Fibroblast of skin of scalp (primary cell): Measurements from ENCODE around the gene FHOD1.

Experiments
- DNase-seq: peaks from one replicate; pipeline ENCODE4 v3.0.0-alpha.2; 2013

FHOD1 gene

GRCh38 chr16:67230809-67231660 is 16.2 kb downstream of the FHOD1 start:
- DNase-seq, result no peak

- DNase-seq, result no peak
Observed at GRCh38 chr16:67229906-67230808, 17.1 kb downstream of the FHOD1 start.

GRCh38 chr16:67228905-67229304 is 18.4 kb downstream of the FHOD1 start:
- no peak for DNase-seq

- DNase-seq, result no peak
Observed at GRCh38 chr16:67228034-67228785, 19.1 kb downstream of the FHOD1 start.

GRCh38 chr16:67227567-67227921 is 19.7 kb downstream of the FHOD1 start:
- DNase-seq, result no peak

GRCh38 chr16:67226804-67227566 is 20.3 kb downstream of the FHOD1 start, which contains the start of gene TMEM208:
TMEM208 (plus strand) TSS chr16:67227130; CDS start chr16:67227219, 89 bp downstream.
- peak; percentile 99 for DNase-seq

GRCh38 chr16:67226295-67226803 is 20.9 kb downstream of the FHOD1 start:
- no peak for DNase-seq

- DNase-seq, result no peak
Observed at GRCh38 chr16:67223992-67224391, 23.3 kb downstream of the FHOD1 start.

GRCh38 chr16:67216612-67217490 is 30.4 kb downstream of the FHOD1 start:
- DNase-seq, result no peak

GRCh38 chr16:67215706-67216105 is 31.6 kb downstream of the FHOD1 start:
- no peak for DNase-seq

- no peak for DNase-seq
Observed at GRCh38 chr16:67213197-67214019, 33.9 kb downstream of the FHOD1 start.

- no peak for DNase-seq
Observed at GRCh38 chr16:67212766-67213165, 34.5 kb downstream of the FHOD1 start.

GRCh38 chr16:67211674-67212073 is 35.6 kb downstream of the FHOD1 start:
- no peak for DNase-seq

GRCh38 chr16:67210069-67210937 is 37.0 kb downstream of the FHOD1 start:
- no peak for DNase-seq

GRCh38 chr16:67209565-67209964 is 37.7 kb downstream of the FHOD1 start:
- no peak for DNase-seq

- no peak for DNase-seq
Observed at GRCh38 chr16:67208154-67208896, 39.0 kb downstream of the FHOD1 start.

- DNase-seq, result peak; percentile 34
Observed at GRCh38 chr16:67207249-67208091, 39.8 kb downstream of the FHOD1 start.
